H9 (cell line): Measurements from ENCODE around the gene PPM1B. TPM values are rescaled to one million over a fixed set of nuclear protein-coding genes. Genes with fewer than 3 reads are reported as not detected.
A peak's percentile ranks its signal among the peaks of the same experiment; 100 is the strongest.

ENCODE experiments used
- DNase-seq: peaks from one replicate; pipeline ENCODE4 v3.0.0-alpha.2; 2017
- H2AFZ ChIP-seq: one replicate; pipeline ENCODE4 v1.6.1; 2013; ENCODE audit warnings: mild to moderate bottlenecking, low read length, control low read depth, moderate library complexity
- H2AK5ac ChIP-seq: 2 replicates; pipeline ENCODE4 v1.6.1; 2013; ENCODE audit warnings: low read length, control low read depth, mixed read lengths; ENCODE audit not compliant: insufficient read length
- H2BK120ac ChIP-seq: one replicate; pipeline ENCODE4 v1.6.1; 2013; ENCODE audit warnings: low read depth, mild to moderate bottlenecking, low read length, control low read depth, inconsistent platforms; ENCODE audit not compliant: poor library complexity, severe bottlenecking
- H2BK12ac ChIP-seq: 2 replicates; pipeline ENCODE4 v1.6.1; 2013; ENCODE audit warnings: low read length, control low read depth, mixed read lengths, low read depth; ENCODE audit not compliant: insufficient read length
- H2BK15ac ChIP-seq: 2 replicates; pipeline ENCODE4 v1.6.1; 2013; ENCODE audit warnings: low read depth, low read length, control low read depth
- H2BK20ac ChIP-seq: one replicate; pipeline ENCODE4 v1.6.1; 2013; ENCODE audit warnings: low read depth, mild to moderate bottlenecking, low read length, control low read depth, inconsistent platforms; ENCODE audit not compliant: poor library complexity, severe bottlenecking
- H2BK5ac ChIP-seq: 2 replicates; pipeline ENCODE4 v1.6.1; 2013; ENCODE audit warnings: low read length, control low read depth, mixed read lengths; ENCODE audit not compliant: insufficient read length
- H3K14ac ChIP-seq: 2 replicates; pipeline ENCODE4 v1.6.1; 2013; ENCODE audit warnings: low read length, control low read depth; ENCODE audit not compliant: insufficient read depth
- H3K18ac ChIP-seq: 2 replicates; pipeline ENCODE4 v1.6.1; 2013; ENCODE audit warnings: low read depth, mild to moderate bottlenecking, mixed read lengths, low read length, control low read depth; ENCODE audit not compliant: insufficient read length
- H3K23ac ChIP-seq: 2 replicates; pipeline ENCODE4 v1.6.1; 2013; ENCODE audit warnings: low read length, control low read depth, mixed read lengths, low read depth; ENCODE audit not compliant: insufficient read length
- H3K23me2 ChIP-seq: 2 replicates; pipeline ENCODE4 v1.6.1; 2013; ENCODE audit warnings: low read depth, mild to moderate bottlenecking, mixed read lengths, low read length, control low read depth; ENCODE audit not compliant: insufficient read length, poor library complexity, severe bottlenecking
- H3K27ac ChIP-seq: 2 replicates; pipeline ENCODE4 v1.5.1; 2013; ENCODE audit warnings: low read length, control low read depth, mixed read lengths, low read depth; ENCODE audit not compliant: insufficient read length
- H3K27me3 ChIP-seq: 2 replicates; pipeline ENCODE4 v1.6.1; 2013; ENCODE audit warnings: low read length, control low read depth, inconsistent platforms; ENCODE audit not compliant: insufficient read depth
- H3K4ac ChIP-seq: 2 replicates; pipeline ENCODE4 v1.6.1; 2013; ENCODE audit warnings: low read depth, mild to moderate bottlenecking, control low read depth, inconsistent platforms, low read length, moderate library complexity
- H3K4me1 ChIP-seq: 2 replicates; pipeline ENCODE4 v1.6.1; 2013; ENCODE audit warnings: low read length, control low read depth, inconsistent platforms; ENCODE audit not compliant: insufficient read depth
- H3K4me2 ChIP-seq: 2 replicates; pipeline ENCODE4 v1.6.1; 2013; ENCODE audit warnings: low read length, control low read depth, mixed read lengths; ENCODE audit not compliant: insufficient read length, insufficient read depth
- H3K56ac ChIP-seq: 2 replicates; pipeline ENCODE4 v1.6.1; 2013; ENCODE audit warnings: low read depth, mild to moderate bottlenecking, mixed read lengths, low read length, control low read depth; ENCODE audit not compliant: insufficient read length
- H3K79me1 ChIP-seq: 2 replicates; pipeline ENCODE4 v1.6.1; 2013; ENCODE audit warnings: low read depth, mild to moderate bottlenecking, moderate library complexity, low read length, control low read depth, inconsistent platforms; ENCODE audit not compliant: insufficient read depth, poor library complexity, severe bottlenecking
- H3K79me2 ChIP-seq: 2 replicates; pipeline ENCODE4 v1.6.1; 2013; ENCODE audit warnings: low read length, control low read depth, inconsistent platforms; ENCODE audit not compliant: insufficient read depth
- H3K9ac ChIP-seq: 2 replicates; pipeline ENCODE4 v1.6.1; 2013; ENCODE audit warnings: low read length, control low read depth, mixed read lengths; ENCODE audit not compliant: insufficient read length; ENCODE audit errors: extremely low read depth
- H3K9me3 ChIP-seq: one replicate; pipeline ENCODE4 v1.6.1; 2013; ENCODE audit warnings: low read depth, low read length, inconsistent platforms; ENCODE audit not compliant: control insufficient read depth
- H3T11ph ChIP-seq: one replicate; pipeline ENCODE4 v1.6.1; 2013; ENCODE audit warnings: mild to moderate bottlenecking, low read length, control low read depth, inconsistent platforms
- H4K20me1 ChIP-seq: one replicate; pipeline ENCODE4 v1.6.1; 2013; ENCODE audit not compliant: control insufficient read depth, insufficient read length, insufficient read depth
- H4K5ac ChIP-seq: 2 replicates; pipeline ENCODE4 v1.6.1; 2013; ENCODE audit warnings: low read depth, mild to moderate bottlenecking, mixed read lengths, low read length, control low read depth; ENCODE audit not compliant: insufficient read length
- H4K8ac ChIP-seq: replicated peaks from 2 replicates; pipeline ENCODE4 v1.6.1; 2013; ENCODE audit warnings: low read length, control low read depth, mixed read lengths, low read depth; ENCODE audit not compliant: insufficient read length
- H4K91ac ChIP-seq: 2 replicates; pipeline ENCODE4 v1.6.1; 2013; ENCODE audit warnings: low read depth, mild to moderate bottlenecking, moderate library complexity, mixed read lengths, low read length, control low read depth; ENCODE audit not compliant: insufficient read length
- H3K27ac Mint-ChIP-seq, 3 experiments: 2 replicates in 2 of 3; 3 replicates in 1 of 3; pipeline ENCODE4 v1.8.0; 2020 to 2021; ENCODE audit warnings: mixed read lengths in 3 of 3, mild to moderate bottlenecking in 1 of 3, moderate library complexity in 1 of 3
- H3K27me3 Mint-ChIP-seq: 2 replicates; pipeline ENCODE4 v1.8.0; 2021; ENCODE audit warnings: low read depth, mild to moderate bottlenecking, moderate library complexity, mixed read lengths
- H3K36me3 Mint-ChIP-seq, 3 experiments: 2 replicates in 2 of 3; 3 replicates in 1 of 3; pipeline ENCODE4 v1.8.0; 2020 to 2021; ENCODE audit warnings: low read depth in 3 of 3, mixed read lengths in 3 of 3; ENCODE audit not compliant: insufficient read depth in 1 of 3
- H3K4me1 Mint-ChIP-seq, 2 experiments: 2 replicates each; pipeline ENCODE4 v1.8.0; 2020; ENCODE audit warnings: mixed read lengths in 2 of 2
- H3K4me3 Mint-ChIP-seq, 2 experiments: 2 replicates in 1 of 2; 3 replicates in 1 of 2; pipeline ENCODE4 v1.8.0; 2020 to 2021; ENCODE audit warnings: mild to moderate bottlenecking in 2 of 2, mixed read lengths in 2 of 2, moderate library complexity in 1 of 2
- H3K9me3 Mint-ChIP-seq, 2 experiments: 2 replicates in 1 of 2; 3 replicates in 1 of 2; pipeline ENCODE4 v1.8.0; 2020; ENCODE audit warnings: mild to moderate bottlenecking in 2 of 2, mixed read lengths in 2 of 2, moderate library complexity in 1 of 2
- CTCF ChIP-seq: fragments of 200-600 bp; sonication (generic); conservative IDR thresholded peaks from 3 replicates; pipeline ENCODE4 v1.8.0; 2021; ENCODE audit warnings: antibody characterized with exemption, mild to moderate bottlenecking
- WGBS: extraction: QIAGEN DNeasy Blood & Tissue Kit; methylation state at CpG from one replicate; pipeline ENCODE4 v1.1.7; 2013; ENCODE audit warnings: missing lambda C conversion rate, low lambda C conversion rate, mixed read lengths; ENCODE audit not compliant: insufficient read length; ENCODE audit errors: extremely low coverage; 5-methylcytosine and 5-hydroxymethylcytosine counted together
- total RNA-seq: library from RNA; stranded (reverse); gene quantifications from 2 replicates; pipeline ENCODE4 v1.2.1, GENCODE V29; 2021

PPM1B gene
- total RNA-seq, 1 experiment from 2014 or later = 156 TPM

GRCh38 chr2:44135771-44136170 is 32.9 kb upstream of the PPM1B start:
- Histone ChIP-seq H4K5ac (no peak overlapping the region), H3K23me2 (no peaks in the 10 kb centered on the region), H3K4me1 (peaks cover 10% of the 10 kb centered on the region; the same call in 1 of the 2 replicates), H2BK20ac (no peak overlapping the region), H3K18ac (peak overlapping the region; percentile 87), H4K20me1 (no peaks in the 10 kb centered on the region), H2BK5ac (peak overlapping the region; percentile 95), H3K79me2 (no peaks in the 10 kb centered on the region), H3K79me1 (no peaks in the 10 kb centered on the region), H3K23ac (no peak overlapping the region), H3K9ac (peak overlapping the region; percentile 68), H2BK12ac (peak overlapping the region; percentile 99), H3K27me3 (no peaks in the 10 kb centered on the region), H2AFZ (no peak overlapping the region), H4K8ac (no peak overlapping the region), H3T11ph (peak overlapping the region; percentile 91), H4K91ac (no peak overlapping the region), H3K27ac (peak overlapping the region; percentile 100), H3K14ac (no peak overlapping the region), H3K9me3 (no peaks in the 10 kb centered on the region), H3K56ac (no peak overlapping the region), H2BK120ac (peak overlapping the region; percentile 79), H2AK5ac (peak overlapping the region; percentile 86), H3K4me2 (peak overlapping the region; percentile 8), H3K4ac (no peak overlapping the region; the same call in 1 of the 2 replicates), H2BK15ac (no peak overlapping the region)
- peak overlapping the region; percentile 7 to 32; a peak in 1 of 5 replicates for H3K4me3 Mint-ChIP-seq
- no CpG with 5 or more reads among the region's 2 CpGs for WGBS
- H3K36me3 Mint-ChIP-seq = peaks cover 2 to 34% (median 24%) of the 10 kb centered on the region in 3 experiments; a peak in 6 of 7 replicates
- peaks cover 26 to 28% of the 10 kb centered on the region in 2 experiments for H3K9me3 Mint-ChIP-seq
- H3K4me1 Mint-ChIP-seq = peaks cover 71 to 73% of the 10 kb centered on the region in 2 experiments
- no peaks in the 10 kb centered on the region for H3K27me3 Mint-ChIP-seq
- peak overlapping the region; percentile 96 to 100 (median 99) for H3K27ac Mint-ChIP-seq
- no peak for DNase-seq
- no peak for TF ChIP-seq CTCF
